GM20000 (cell line): Measurements from ENCODE around the gene ARPC2.

Source experiments
- DNase-seq: peaks from one replicate; pipeline ENCODE4 v3.0.0; 2012; ENCODE audit warnings: low spot score
- TF ChIP-seq, protein P1 (sequence below): IDR thresholded peaks from 2 replicates; pipeline ENCODE4 v1.5.1; 2012; ENCODE audit warnings: mild to moderate bottlenecking, control low read depth; ENCODE audit errors: extremely low read depth, missing control alignments

The ARPC2 gene

DNA sequence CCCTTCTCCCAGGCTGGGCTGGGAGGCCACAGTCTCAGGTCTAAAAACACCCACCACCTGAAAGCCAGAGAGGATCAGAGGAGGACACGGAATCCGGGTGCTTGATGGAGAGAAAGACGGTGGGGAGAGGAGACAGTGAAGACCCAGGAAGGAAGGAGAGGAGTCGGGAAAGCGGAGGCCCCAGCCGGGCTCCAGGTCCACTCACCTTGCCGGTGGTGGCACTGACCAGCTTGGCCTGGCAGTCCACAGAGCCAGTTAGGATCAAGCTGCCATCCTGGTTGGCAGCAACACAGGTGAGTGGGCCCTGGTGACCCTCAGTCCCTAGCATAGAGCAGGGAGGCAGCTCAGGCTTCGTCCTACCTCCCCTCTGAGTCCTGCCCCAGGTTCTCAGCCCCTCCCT lies 48.6 kb downstream of the ARPC2 start:
- TF ChIP-seq, protein P1, sequence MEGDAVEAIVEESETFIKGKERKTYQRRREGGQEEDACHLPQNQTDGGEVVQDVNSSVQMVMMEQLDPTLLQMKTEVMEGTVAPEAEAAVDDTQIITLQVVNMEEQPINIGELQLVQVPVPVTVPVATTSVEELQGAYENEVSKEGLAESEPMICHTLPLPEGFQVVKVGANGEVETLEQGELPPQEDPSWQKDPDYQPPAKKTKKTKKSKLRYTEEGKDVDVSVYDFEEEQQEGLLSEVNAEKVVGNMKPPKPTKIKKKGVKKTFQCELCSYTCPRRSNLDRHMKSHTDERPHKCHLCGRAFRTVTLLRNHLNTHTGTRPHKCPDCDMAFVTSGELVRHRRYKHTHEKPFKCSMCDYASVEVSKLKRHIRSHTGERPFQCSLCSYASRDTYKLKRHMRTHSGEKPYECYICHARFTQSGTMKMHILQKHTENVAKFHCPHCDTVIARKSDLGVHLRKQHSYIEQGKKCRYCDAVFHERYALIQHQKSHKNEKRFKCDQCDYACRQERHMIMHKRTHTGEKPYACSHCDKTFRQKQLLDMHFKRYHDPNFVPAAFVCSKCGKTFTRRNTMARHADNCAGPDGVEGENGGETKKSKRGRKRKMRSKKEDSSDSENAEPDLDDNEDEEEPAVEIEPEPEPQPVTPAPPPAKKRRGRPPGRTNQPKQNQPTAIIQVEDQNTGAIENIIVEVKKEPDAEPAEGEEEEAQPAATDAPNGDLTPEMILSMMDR = no peak
- no peak for DNase-seq

DNA sequence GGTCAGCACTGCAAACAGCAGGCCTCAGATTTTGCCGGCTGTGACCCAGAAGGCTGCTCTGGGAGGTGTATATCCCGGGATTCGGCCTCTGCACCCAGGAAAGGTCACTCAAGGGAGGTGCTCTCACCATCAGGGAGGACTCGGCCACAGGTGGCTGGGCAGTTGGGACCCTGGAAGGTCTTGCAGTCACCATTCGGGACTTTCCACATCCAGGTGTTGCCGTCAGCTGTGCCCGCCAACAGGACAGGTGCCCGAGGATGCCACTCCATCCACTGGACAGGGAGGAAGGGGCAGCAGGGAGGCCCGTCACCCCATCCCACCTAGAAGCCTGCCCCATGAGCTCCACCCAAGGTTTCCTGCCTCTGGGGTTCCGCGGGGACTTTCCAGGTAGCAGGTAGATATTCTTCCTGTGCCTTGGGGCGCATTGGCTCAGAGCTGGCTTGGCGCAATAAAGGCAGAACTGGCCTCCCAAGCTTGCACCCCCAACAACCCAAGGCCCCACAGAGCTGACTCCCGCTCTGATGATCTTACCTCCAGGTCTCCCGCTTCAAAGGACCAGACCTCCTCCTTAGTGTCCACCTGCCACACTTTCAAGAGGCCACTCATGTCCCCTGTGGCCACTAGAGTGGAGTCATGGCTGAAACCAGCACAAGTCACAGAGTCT lies 49.5 kb downstream of the ARPC2 start:
- DNase-seq = no peak
- TF ChIP-seq, protein P1 = no peak

DNA sequence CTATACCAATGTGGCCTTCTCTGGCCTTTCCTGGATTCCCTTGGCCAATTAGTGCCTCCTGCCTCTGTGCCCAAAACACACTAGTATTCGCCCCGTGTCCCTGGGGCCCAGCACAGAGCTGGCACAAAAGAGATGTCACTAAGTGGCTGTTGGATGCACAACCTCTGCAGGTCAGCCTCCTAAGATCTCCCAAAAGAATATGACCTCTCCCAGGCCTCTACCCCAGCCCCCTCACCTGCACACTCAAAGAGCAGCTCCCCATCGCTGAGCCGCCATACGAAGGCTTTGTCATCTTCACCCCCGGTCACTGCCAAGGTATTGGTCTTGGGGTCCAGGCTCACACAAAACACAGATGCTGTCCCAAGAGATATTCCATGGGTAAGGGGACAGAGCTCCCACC lies 50.3 kb downstream of the ARPC2 start:
- TF ChIP-seq, protein P1 = no peak
- no peak for DNase-seq

DNA sequence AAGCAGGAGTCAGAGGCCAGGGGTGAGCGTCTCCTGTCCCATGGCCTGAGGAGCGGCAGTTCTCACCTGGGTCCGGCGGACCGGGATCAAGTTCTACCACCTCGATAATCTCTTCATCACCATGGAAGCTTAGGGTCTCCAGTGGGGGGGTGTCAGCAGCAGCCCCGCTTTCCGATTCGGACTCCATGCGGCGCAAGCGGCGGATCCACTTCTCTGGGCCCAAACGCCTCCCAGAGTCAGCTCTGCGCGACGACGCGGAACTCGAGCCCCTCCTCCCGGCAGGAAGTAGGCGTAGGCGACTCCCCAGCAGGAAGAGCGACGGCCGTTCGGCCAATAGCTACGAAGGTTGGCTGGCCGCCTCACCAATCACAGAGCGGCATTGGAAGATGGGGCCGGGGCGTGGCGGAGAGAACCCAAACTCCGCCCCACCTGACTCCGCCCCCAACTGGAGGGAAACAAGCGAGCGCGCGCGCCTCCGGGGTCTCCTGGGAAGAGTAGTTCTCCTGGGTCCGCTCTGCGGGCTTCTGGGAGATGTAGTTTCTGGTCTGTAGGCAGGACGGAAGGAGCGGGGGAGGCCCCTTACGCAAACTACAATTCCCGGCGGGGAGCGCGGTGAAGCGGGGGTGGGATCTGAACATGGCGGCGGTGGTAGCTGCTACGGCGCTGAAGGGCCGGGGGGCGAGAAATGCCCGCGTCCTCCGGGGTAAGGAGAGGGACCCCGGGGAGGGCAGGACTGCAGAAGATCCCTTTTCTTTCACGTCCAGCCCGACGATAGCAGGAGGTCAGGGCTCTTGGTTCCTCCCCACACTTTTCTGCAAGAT lies 53.1 kb downstream of the ARPC2 start, which contains the start of the genes AAMP and PNKD:
Gene AAMP, minus strand, starts transcription at position 238 of the 821 bp plus-strand sequence. Its CDS starts 51 bp downstream, at position 187.
Gene PNKD, plus strand, starts transcription at position 620 of the 821 bp plus-strand sequence. Its CDS starts 17 bp downstream, at position 637.
- TF ChIP-seq, protein P1 = no peak
- DNase-seq = peak; percentile 98

DNA sequence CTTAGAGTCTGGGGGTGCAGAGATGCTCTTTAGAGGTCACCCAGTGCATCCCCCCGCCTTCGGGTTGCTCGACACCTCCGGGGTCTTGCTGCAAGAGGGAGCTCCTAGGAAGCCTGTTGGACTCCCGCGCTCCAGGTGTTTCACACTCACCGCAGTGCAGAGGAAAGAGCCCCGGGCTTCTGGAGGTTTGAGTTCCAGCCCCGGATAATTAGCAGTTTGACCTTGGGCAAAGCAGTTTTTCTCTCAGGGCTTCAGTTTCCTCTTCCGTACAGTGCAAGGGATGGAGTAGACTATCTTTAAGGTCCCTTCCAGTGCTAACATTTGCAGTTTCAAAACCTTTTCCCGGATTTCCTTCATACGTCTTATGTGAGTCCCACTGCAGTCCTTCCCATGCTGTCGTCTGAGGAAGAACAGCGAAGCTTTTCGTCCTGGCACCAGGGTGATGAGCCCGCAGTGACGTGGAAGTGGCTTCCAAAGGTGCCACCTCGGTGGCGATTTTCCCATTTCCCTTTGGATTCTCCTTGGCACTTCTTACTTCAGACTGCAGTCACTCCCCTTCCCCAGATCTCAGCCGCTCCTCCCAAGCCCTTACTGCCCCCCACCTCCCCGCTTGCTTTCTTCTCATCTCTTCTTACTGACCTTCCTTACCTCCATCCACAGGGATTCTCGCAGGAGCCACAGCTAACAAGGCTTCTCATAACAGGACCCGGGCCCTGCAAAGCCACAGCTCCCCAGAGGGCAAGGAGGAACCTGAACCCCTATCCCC lies 53.9 kb downstream of the ARPC2 start:
- DNase-seq = no peak
- TF ChIP-seq, protein P1 = no peak

DNA sequence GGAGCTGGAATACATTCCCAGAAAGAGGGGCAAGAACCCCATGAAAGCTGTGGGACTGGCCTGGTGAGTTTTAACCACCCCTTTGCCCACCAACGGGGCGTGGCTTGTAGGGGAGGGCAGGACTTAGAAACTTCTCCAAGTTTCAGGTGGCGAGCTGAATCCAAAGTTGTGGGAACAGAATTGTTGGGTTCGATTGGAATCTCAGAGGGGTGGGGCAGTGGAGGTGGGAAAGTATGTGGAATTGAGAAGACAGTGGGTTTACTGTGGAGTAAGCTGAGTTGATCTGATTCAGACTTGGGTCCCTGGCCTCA lies 54.5 kb downstream of the ARPC2 start:
- TF ChIP-seq, protein P1 = no peak
- DNase-seq = no peak
